Suprapubic skin (tissue), 4 donors: Measurements from ENCODE around the gene MRPL12. TPM values are rescaled to one million over a fixed set of nuclear protein-coding genes. Genes with fewer than 3 reads are reported as not detected.

ENCODE experiments used
- DNase-seq, 2 donors: peaks; one replicate each; pipeline ENCODE4 v3.0.0-alpha.2; 2019; ENCODE audit warnings: low spot score in 2 of 2
- H3K27ac ChIP-seq: fragments of 200-600 bp; sonication (generic); one replicate; pipeline ENCODE4 v1.5.1; 2019
- H3K27me3 ChIP-seq: fragments of 200-600 bp; sonication (generic); one replicate; pipeline ENCODE4 v1.5.1; 2019
- H3K36me3 ChIP-seq: fragments of 200-600 bp; sonication (generic); one replicate; pipeline ENCODE4 v1.5.1; 2019
- H3K4me1 ChIP-seq: fragments of 200-600 bp; sonication (generic); one replicate; pipeline ENCODE4 v1.5.1; 2019
- H3K4me3 ChIP-seq: fragments of 200-600 bp; sonication (generic); one replicate; pipeline ENCODE4 v1.5.1; 2019; ENCODE audit warnings: mild to moderate bottlenecking
- H3K9me3 ChIP-seq: fragments of 200-600 bp; sonication (generic); one replicate; pipeline ENCODE4 v1.5.1; 2019
- CTCF ChIP-seq, 2 donors: fragments of 200-600 bp in 1 of 2; fragments of 450-650 bp in 1 of 2; sonication (generic) in 1 of 2; IDR thresholded peaks; one replicate each; pipeline ENCODE4 v1.5.1; 2016 to 2019; ENCODE audit warnings: antibody characterized with exemption in 2 of 2, mild to moderate bottlenecking in 1 of 2, moderate library complexity in 1 of 2
- EP300 ChIP-seq: sonication (generic); formaldehyde crosslinking; IDR thresholded peaks from one replicate; pipeline ENCODE4 v1.6.1; 2017; ENCODE audit warnings: antibody characterized with exemption
- POLR2A ChIP-seq, 2 donors: fragments of 450-650 bp; IDR thresholded peaks; one replicate each; pipeline ENCODE4 v1.6.1; 2017; ENCODE audit warnings: antibody characterized with exemption in 2 of 2, mild to moderate bottlenecking in 2 of 2, moderate library complexity in 2 of 2
- POLR2AphosphoS5 ChIP-seq, 3 donors: sonication (generic); formaldehyde crosslinking; IDR thresholded peaks; one replicate each; pipeline ENCODE4 v1.6.1; 2017; ENCODE audit warnings: antibody characterized with exemption in 3 of 3
- WGBS: methylation state at CpG from one replicate; pipeline ENCODE4 v1.1.5; 2018; 5-methylcytosine and 5-hydroxymethylcytosine counted together
- total RNA-seq, 4 donors: library from RNA; depleted of rRNA; stranded (reverse); fragments of >200 nt; gene quantifications; one replicate each; pipeline ENCODE4 v1.1.0, GENCODE V29; 2016

MRPL12 gene
- total RNA-seq, 4 donors from 2014 or later = 27.6 to 65.7 (median 52.1) TPM

GRCh38 chr17:81683208-81683583 is 20.0 kb upstream of the MRPL12 start:
- no peaks in the 10 kb centered on the region for H3K27me3 ChIP-seq
- TF ChIP-seq POLR2A (IDR thresholded peaks at IDR 0.05) = no peak
- TF ChIP-seq POLR2AphosphoS5 (IDR thresholded peaks at IDR 0.05) = no peak
- TF ChIP-seq CTCF (IDR thresholded peaks at IDR 0.05) = no peak
- no peak for TF ChIP-seq EP300
- H3K4me3 ChIP-seq = peak overlapping the region; percentile 70
- no peak for DNase-seq
- peak overlapping the region; percentile 93 for H3K27ac ChIP-seq
- H3K4me1 ChIP-seq = peaks cover 36% of the 10 kb centered on the region
- no peaks in the 10 kb centered on the region for H3K9me3 ChIP-seq
- 0% methylated on average over 11 of the region's 37 CpGs for WGBS
- H3K36me3 ChIP-seq = peaks cover 29% of the 10 kb centered on the region

GRCh38 chr17:81683584-81684441 is 19.4 kb upstream of the MRPL12 start, which contains the start of the genes ARL16 and HGS:
TSS of gene ARL16 (minus strand) at chr17:81683797. CDS start at chr17:81683753, 44 bp downstream.
TSS of gene HGS (plus strand) at chr17:81684011. CDS start at chr17:81684067, 56 bp downstream.
- TF ChIP-seq CTCF (IDR thresholded peaks at IDR 0.05) (no peak), EP300 (no peak), POLR2AphosphoS5 (IDR thresholded peaks at IDR 0.05) (peak in 2 of 3 donors; percentile 82 to 88), POLR2A (IDR thresholded peaks at IDR 0.05) (peak in 1 of 2 donors; percentile 70)
- H3K27ac ChIP-seq = peak within 1 kb of the TSS; percentile 93
- H3K4me3 ChIP-seq = peak within 1 kb of the TSS; percentile 70
- no peaks in the 10 kb centered on the region for H3K9me3 ChIP-seq
- H3K27me3 ChIP-seq = no peaks in the 10 kb centered on the region
- WGBS = 0% methylated on average over 2 of the region's 112 CpGs
- peaks cover 41% of the 10 kb centered on the region for H3K4me1 ChIP-seq
- peaks cover 35% of the 10 kb centered on the region for H3K36me3 ChIP-seq
- peak; percentile 98 to 99 for DNase-seq

- DNase-seq = no peak
- H3K27me3 ChIP-seq = no peaks in the 10 kb centered on the region
These were observed 18.7 kb upstream of the MRPL12 start for GRCh38 chr17:81684442-81684911.

GRCh38 chr17:81685108-81685507 is 18.1 kb upstream of the MRPL12 start:
- H3K36me3 ChIP-seq = peaks cover 48% of the 10 kb centered on the region
- H3K27ac ChIP-seq = peak overlapping the region; percentile 93
- WGBS = 37% methylated on average over 6 of the region's 12 CpGs
- peak overlapping the region; percentile 70 for H3K4me3 ChIP-seq
- DNase-seq = no peak
- no peak for TF ChIP-seq POLR2A (IDR thresholded peaks at IDR 0.05)
- TF ChIP-seq CTCF (IDR thresholded peaks at IDR 0.05) = no peak
- TF ChIP-seq POLR2AphosphoS5 (IDR thresholded peaks at IDR 0.05) = no peak
- TF ChIP-seq EP300 = no peak
- peaks cover 42% of the 10 kb centered on the region for H3K4me1 ChIP-seq
- H3K9me3 ChIP-seq = no peaks in the 10 kb centered on the region
- H3K27me3 ChIP-seq = no peaks in the 10 kb centered on the region

More at GRCh38 chr17:81684442-81684911, 18.7 kb upstream of the MRPL12 start:
- peak overlapping the region; percentile 93 for H3K27ac ChIP-seq
- H3K36me3 ChIP-seq = peaks cover 42% of the 10 kb centered on the region
- H3K4me1 ChIP-seq = peaks cover 42% of the 10 kb centered on the region
- no peaks in the 10 kb centered on the region for H3K9me3 ChIP-seq
- peak overlapping the region; percentile 70 for H3K4me3 ChIP-seq
- TF ChIP-seq EP300 (no peak), POLR2AphosphoS5 (IDR thresholded peaks at IDR 0.05) (no peak), POLR2A (IDR thresholded peaks at IDR 0.05) (no peak), CTCF (IDR thresholded peaks at IDR 0.05) (no peak)
- 1% methylated on average over 12 of the region's 16 CpGs for WGBS

GRCh38 chr17:81686614-81687013 is 16.6 kb upstream of the MRPL12 start:
- H3K4me3 ChIP-seq = no peak overlapping the region
- H3K27me3 ChIP-seq = no peaks in the 10 kb centered on the region
- H3K36me3 ChIP-seq = peaks cover 58% of the 10 kb centered on the region
- DNase-seq = no peak
- H3K4me1 ChIP-seq = peaks cover 42% of the 10 kb centered on the region
- 95% methylated on average over 16 of the region's 20 CpGs for WGBS
- TF ChIP-seq CTCF (IDR thresholded peaks at IDR 0.05) (no peak), POLR2AphosphoS5 (IDR thresholded peaks at IDR 0.05) (no peak), EP300 (no peak), POLR2A (IDR thresholded peaks at IDR 0.05) (no peak)
- no peaks in the 10 kb centered on the region for H3K9me3 ChIP-seq
- no peak overlapping the region for H3K27ac ChIP-seq
